ENCODE results near the gene GPR68.
"Not testable (repeated sequence)": the region's sequence is repeated elsewhere in the genome, so short reads cannot be mapped to it uniquely, and the experiment has no call there.

The GPR68 gene

DNA sequence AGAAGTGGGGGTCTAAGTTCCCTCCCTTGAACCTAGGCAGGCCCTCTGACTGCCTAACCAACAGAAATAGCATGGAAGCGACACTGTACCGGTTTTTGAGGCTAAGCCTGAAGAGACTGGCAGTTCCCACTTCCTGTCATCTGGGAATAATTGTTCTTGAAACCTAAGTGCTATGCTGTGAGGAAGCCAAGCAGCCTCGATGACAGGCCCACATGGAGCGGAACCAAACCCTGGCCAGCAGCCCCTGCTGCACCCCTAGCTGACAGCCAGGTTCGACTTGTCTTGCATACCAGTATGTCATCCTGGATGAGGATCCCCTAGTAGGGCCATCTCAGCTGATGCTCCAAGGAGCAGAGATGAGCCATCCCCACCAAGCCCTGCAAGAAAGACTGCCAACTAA lies 6.4 kb upstream of the GPR68 start:
- H3K4me1 ChIP-seq (ENCODE audit: insufficient read depth, insufficient read length): peaks cover 11% of the 10 kb centered on the region

DNA sequence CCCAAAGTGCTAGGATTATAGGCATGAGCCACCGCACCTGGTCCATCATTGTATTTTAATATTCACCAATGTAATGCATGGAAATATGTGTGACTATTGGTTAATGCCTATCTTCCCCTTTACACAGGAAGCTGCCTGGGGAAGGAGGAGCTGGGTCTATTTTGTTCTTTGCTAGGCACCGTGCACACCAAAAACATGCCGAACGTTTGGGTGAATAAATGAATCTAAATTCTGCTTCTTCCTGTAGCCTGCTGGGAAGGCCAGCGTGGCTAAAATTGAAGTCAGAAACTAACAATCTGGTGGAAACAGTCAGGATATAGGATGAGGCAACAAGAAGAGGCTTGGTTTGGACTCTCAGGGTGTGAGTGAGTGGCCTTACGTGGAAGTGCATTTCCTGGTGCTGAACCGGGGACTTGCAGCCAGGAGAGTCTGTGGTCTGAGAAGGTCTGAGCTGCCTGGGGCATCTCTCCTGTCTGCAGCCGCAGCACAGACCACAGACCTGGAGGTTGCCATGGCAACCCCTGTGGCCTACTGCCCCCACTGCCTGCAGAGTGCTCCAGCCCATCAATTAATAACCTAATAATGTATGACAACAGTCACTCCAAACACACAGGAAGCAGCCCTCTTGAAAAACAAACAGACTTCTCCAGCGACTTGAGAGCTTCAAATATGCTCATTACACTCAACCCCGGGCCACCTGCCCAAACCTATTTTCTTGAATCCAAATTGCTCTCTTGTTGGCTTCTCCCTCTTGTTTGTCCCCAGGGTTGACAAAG lies 5.5 kb upstream of the GPR68 start:
- no peak for DNase-seq (ENCODE audit: low read depth, low spot score)
- Histone ChIP-seq H3K9ac (ENCODE audit: insufficient read length, low read depth) (no peak overlapping the region), H3K4me3 (ENCODE audit: insufficient read length, low read depth) (no peak overlapping the region)

More for the DNA sequence above, 6.4 kb upstream of the GPR68 start:
- Histone ChIP-seq H3K9ac (ENCODE audit: insufficient read length, low read depth) (no peak overlapping the region), H3K4me3 (ENCODE audit: insufficient read length, low read depth) (no peak overlapping the region), H3K27me3 (ENCODE audit: insufficient read depth, insufficient read length) (peaks cover 29% of the 10 kb centered on the region), H3K9me3 (ENCODE audit: insufficient read depth, low read length) (no peaks in the 10 kb centered on the region), H3K36me3 (ENCODE audit: insufficient read depth, insufficient read length, low read length) (no peaks in the 10 kb centered on the region)
- no peak for DNase-seq (ENCODE audit: low read depth, low spot score)
- no peak for TF ChIP-seq SUZ12 (IDR thresholded peaks at IDR 0.05; ENCODE audit: extremely low read depth, insufficient read depth, insufficient read length)

DNA sequence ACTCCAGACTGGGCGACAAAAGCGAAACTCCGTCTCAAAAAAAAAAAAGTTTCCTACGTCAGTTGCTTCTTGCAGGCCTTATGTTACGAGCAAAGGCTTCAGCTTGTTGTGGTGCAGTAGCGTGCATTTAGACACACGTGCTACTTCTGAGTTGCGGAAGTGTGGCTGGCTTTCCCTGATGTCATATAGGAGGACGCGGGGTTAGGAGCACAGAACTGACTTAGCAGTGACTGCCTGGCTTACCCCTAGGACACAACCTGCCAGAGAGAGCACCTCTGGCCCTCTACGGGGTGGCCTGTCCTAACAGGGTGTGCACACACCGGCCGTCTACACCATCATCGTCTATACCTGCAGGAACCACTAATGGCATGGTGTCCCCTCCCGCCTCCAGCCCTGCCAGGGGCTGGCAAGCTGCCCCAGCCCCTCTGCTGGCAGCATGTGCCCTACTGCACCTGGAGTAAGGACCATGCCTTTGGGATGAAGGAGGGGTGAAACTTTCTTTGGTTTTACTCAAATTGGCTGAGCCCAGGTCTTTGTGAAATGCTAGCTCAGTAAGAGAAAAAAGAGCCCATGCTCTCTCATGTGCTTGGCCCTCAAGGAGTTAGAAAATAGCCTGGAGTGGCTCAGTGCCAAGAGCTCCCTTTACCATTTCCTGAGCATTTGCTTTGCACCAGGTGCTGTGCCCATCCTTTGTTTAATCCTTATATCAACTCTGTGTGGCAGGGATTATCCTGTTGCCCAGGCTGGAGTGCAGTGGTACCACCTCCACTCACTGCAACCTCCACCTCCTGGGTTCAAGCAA lies 1.7 kb upstream of the GPR68 start:
- no peak for DNase-seq (ENCODE audit: low read depth, low spot score)

More for the DNA sequence above, 5.5 kb upstream of the GPR68 start:
- Histone ChIP-seq H3K36me3 (ENCODE audit: insufficient read depth, insufficient read length, low read length) (no peaks in the 10 kb centered on the region), H3K27me3 (ENCODE audit: insufficient read depth, insufficient read length) (peaks cover 29% of the 10 kb centered on the region), H3K9me3 (ENCODE audit: insufficient read depth, low read length) (no peaks in the 10 kb centered on the region), H3K4me1 (ENCODE audit: insufficient read depth, insufficient read length) (peaks cover 11% of the 10 kb centered on the region)
- TF ChIP-seq ZNF274 (IDR thresholded peaks at IDR 0.05; ENCODE audit: low read depth, low read length): no peak
- no peak for TF ChIP-seq SUZ12 (IDR thresholded peaks at IDR 0.05; ENCODE audit: extremely low read depth, insufficient read depth, insufficient read length)

GRCh38 chr14:91245616-91246015 lies 1.1 kb upstream of the GPR68 start:
- DNase-seq (ENCODE audit: low read depth, low spot score); H3K9ac ChIP-seq (ENCODE audit: insufficient read length, low read depth); H3K9me3 ChIP-seq (ENCODE audit: insufficient read depth, low read length); H3K27me3 ChIP-seq (ENCODE audit: insufficient read depth, insufficient read length); H3K4me3 ChIP-seq (ENCODE audit: insufficient read length, low read depth); H3K36me3 ChIP-seq (ENCODE audit: insufficient read depth, insufficient read length, low read length): not testable (repeated sequence)
- H3K4me1 ChIP-seq (ENCODE audit: insufficient read depth, insufficient read length): peaks cover 10% of the 10 kb centered on the region

More for the DNA sequence above, 1.7 kb upstream of the GPR68 start:
- peaks cover 10% of the 10 kb centered on the region for H3K4me1 ChIP-seq (ENCODE audit: insufficient read depth, insufficient read length)
- no peaks in the 10 kb centered on the region for H3K27me3 ChIP-seq (ENCODE audit: insufficient read depth, insufficient read length)
- H3K9ac ChIP-seq (ENCODE audit: insufficient read length, low read depth): no peak overlapping the region
- H3K4me3 ChIP-seq (ENCODE audit: insufficient read length, low read depth): no peak overlapping the region
- no peaks in the 10 kb centered on the region for H3K36me3 ChIP-seq (ENCODE audit: insufficient read depth, insufficient read length, low read length)
- TF ChIP-seq SUZ12 (IDR thresholded peaks at IDR 0.05; ENCODE audit: extremely low read depth, insufficient read depth, insufficient read length) (no peak), YY1 (IDR thresholded peaks at IDR 0.05; ENCODE audit: insufficient read depth, insufficient read length) (no peak), ZNF274 (IDR thresholded peaks at IDR 0.05; ENCODE audit: low read depth, low read length) (no peak)
- no peaks in the 10 kb centered on the region for H3K9me3 ChIP-seq (ENCODE audit: insufficient read depth, low read length)

GRCh38 chr14:91245029-91245428 lies 525 bp upstream of the GPR68 start:
- peaks cover 10% of the 10 kb centered on the region for H3K4me1 ChIP-seq (ENCODE audit: insufficient read depth, insufficient read length)
- H3K4me3 ChIP-seq (ENCODE audit: insufficient read length, low read depth): no peak overlapping the region
- no peaks in the 10 kb centered on the region for H3K27me3 ChIP-seq (ENCODE audit: insufficient read depth, insufficient read length)
- H3K9ac ChIP-seq (ENCODE audit: insufficient read length, low read depth): no peak overlapping the region
- no peaks in the 10 kb centered on the region for H3K9me3 ChIP-seq (ENCODE audit: insufficient read depth, low read length)
- DNase-seq (ENCODE audit: low read depth, low spot score): no peak
- TF ChIP-seq ZNF274 (IDR thresholded peaks at IDR 0.05; ENCODE audit: low read depth, low read length) (no peak), SUZ12 (IDR thresholded peaks at IDR 0.05; ENCODE audit: extremely low read depth, insufficient read depth, insufficient read length) (no peak), YY1 (IDR thresholded peaks at IDR 0.05; ENCODE audit: insufficient read depth, insufficient read length) (no peak)
- no peaks in the 10 kb centered on the region for H3K36me3 ChIP-seq (ENCODE audit: insufficient read depth, insufficient read length, low read length)

DNA sequence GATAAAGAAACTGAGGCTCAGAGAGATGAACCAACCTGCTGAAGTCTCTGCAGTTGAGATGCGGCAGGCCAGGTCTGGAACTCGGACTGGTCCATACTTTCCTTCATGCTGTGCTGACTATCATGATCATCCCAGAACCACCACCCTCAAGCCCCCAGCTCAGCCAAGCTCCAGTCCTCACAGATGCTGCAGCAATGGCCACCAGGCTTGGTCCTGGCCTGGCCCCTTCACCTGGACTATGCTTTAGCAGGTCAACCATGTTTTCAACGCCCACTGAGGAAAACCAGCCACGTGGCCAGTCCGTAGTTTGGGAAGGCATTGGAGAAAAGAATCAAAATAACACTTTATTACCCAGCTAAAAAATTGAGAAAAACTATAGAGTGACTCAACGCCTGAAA lies 1.4 kb downstream of the GPR68 start:
- Histone ChIP-seq H3K9me3 (ENCODE audit: insufficient read depth, low read length) (no peaks in the 10 kb centered on the region), H3K4me1 (ENCODE audit: insufficient read depth, insufficient read length) (peaks cover 6% of the 10 kb centered on the region), H3K4me3 (ENCODE audit: insufficient read length, low read depth) (no peak overlapping the region), H3K9ac (ENCODE audit: insufficient read length, low read depth) (no peak overlapping the region), H3K36me3 (ENCODE audit: insufficient read depth, insufficient read length, low read length) (no peaks in the 10 kb centered on the region), H3K27me3 (ENCODE audit: insufficient read depth, insufficient read length) (no peaks in the 10 kb centered on the region)
- TF ChIP-seq YY1 (IDR thresholded peaks at IDR 0.05; ENCODE audit: insufficient read depth, insufficient read length) (no peak), ZNF274 (IDR thresholded peaks at IDR 0.05; ENCODE audit: low read depth, low read length) (no peak), SUZ12 (IDR thresholded peaks at IDR 0.05; ENCODE audit: extremely low read depth, insufficient read depth, insufficient read length) (no peak)
- no peak for DNase-seq (ENCODE audit: low read depth, low spot score)

GRCh38 chr14:91242635-91243034 lies 1.9 kb downstream of the GPR68 start:
- no peak for TF ChIP-seq SUZ12 (IDR thresholded peaks at IDR 0.05; ENCODE audit: extremely low read depth, insufficient read depth, insufficient read length)
- no peak for TF ChIP-seq ZNF274 (IDR thresholded peaks at IDR 0.05; ENCODE audit: low read depth, low read length)
- TF ChIP-seq YY1 (IDR thresholded peaks at IDR 0.05; ENCODE audit: insufficient read depth, insufficient read length): no peak
- no peak for DNase-seq (ENCODE audit: low read depth, low spot score)
- Histone ChIP-seq H3K27me3 (ENCODE audit: insufficient read depth, insufficient read length) (no peaks in the 10 kb centered on the region), H3K9ac (ENCODE audit: insufficient read length, low read depth) (no peak overlapping the region), H3K4me1 (ENCODE audit: insufficient read depth, insufficient read length) (peaks cover 6% of the 10 kb centered on the region), H3K9me3 (ENCODE audit: insufficient read depth, low read length) (no peaks in the 10 kb centered on the region), H3K4me3 (ENCODE audit: insufficient read length, low read depth) (no peak overlapping the region), H3K36me3 (ENCODE audit: insufficient read depth, insufficient read length, low read length) (no peaks in the 10 kb centered on the region)
